Fibroblast of the aortic adventitia (primary cell): ENCODE data around the gene UGT1A3. TPM values are rescaled to one million over a fixed set of nuclear protein-coding genes. Genes with fewer than 3 reads are reported as not detected.

Experiments used
- DNase-seq: peaks from one replicate; pipeline ENCODE4 v3.0.0-alpha.2; 2010; ENCODE audit warnings: low read depth
- H3K4me3 ChIP-seq: 2 replicates; pipeline ENCODE4 v1.5.1; 2011; ENCODE audit warnings: low read depth, mild to moderate bottlenecking, control low read depth, low read length, moderate library complexity
- total RNA-seq: library from RNA; depleted of rRNA; stranded (reverse); fragments of >200 nt; gene quantifications from 2 replicates; pipeline ENCODE4 v1.2.3, GENCODE V29; 2012; ENCODE audit warnings: low replicate concordance
- TF ChIP-seq, protein P1 (sequence below): IDR thresholded peaks from 2 replicates; pipeline ENCODE4 v1.5.1; 2011; ENCODE audit warnings: mild to moderate bottlenecking, low read length, control low read depth, inconsistent platforms; ENCODE audit not compliant: insufficient read depth

The UGT1A3 gene
- total RNA-seq, 1 donor = not detected

GRCh38 chr2:233819884-233820773 lies 91.3 kb downstream of the UGT1A3 start:
- TF ChIP-seq, protein P1, sequence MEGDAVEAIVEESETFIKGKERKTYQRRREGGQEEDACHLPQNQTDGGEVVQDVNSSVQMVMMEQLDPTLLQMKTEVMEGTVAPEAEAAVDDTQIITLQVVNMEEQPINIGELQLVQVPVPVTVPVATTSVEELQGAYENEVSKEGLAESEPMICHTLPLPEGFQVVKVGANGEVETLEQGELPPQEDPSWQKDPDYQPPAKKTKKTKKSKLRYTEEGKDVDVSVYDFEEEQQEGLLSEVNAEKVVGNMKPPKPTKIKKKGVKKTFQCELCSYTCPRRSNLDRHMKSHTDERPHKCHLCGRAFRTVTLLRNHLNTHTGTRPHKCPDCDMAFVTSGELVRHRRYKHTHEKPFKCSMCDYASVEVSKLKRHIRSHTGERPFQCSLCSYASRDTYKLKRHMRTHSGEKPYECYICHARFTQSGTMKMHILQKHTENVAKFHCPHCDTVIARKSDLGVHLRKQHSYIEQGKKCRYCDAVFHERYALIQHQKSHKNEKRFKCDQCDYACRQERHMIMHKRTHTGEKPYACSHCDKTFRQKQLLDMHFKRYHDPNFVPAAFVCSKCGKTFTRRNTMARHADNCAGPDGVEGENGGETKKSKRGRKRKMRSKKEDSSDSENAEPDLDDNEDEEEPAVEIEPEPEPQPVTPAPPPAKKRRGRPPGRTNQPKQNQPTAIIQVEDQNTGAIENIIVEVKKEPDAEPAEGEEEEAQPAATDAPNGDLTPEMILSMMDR = no peak
- no peak for DNase-seq
- H3K4me3 ChIP-seq = no peak overlapping the region

DNA sequence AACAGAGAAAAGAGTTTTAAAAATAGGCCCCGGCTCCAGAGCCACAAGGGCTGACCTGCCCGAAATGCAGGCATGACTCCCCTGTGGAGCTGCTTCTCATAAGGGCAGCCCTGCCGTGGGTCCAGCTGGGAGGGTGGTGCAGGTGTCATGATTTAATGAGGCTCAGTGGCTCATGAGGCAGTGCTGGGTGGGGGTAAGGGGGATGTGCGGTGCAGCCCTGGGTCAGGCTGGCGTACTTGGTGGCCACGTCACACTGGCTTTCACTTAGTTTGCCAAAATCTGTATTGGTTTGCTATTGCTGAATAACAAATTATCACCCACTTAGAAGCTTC lies 91.9 kb downstream of the UGT1A3 start:
- H3K4me3 ChIP-seq = no peak overlapping the region
- no peak for DNase-seq
- TF ChIP-seq, protein P1 = no peak

- H3K4me3 ChIP-seq = no peak overlapping the region
- DNase-seq = no peak
- TF ChIP-seq, protein P1 = no peak
Measured at GRCh38 chr2:233821196-233821595, 92.4 kb downstream of the UGT1A3 start.

DNA sequence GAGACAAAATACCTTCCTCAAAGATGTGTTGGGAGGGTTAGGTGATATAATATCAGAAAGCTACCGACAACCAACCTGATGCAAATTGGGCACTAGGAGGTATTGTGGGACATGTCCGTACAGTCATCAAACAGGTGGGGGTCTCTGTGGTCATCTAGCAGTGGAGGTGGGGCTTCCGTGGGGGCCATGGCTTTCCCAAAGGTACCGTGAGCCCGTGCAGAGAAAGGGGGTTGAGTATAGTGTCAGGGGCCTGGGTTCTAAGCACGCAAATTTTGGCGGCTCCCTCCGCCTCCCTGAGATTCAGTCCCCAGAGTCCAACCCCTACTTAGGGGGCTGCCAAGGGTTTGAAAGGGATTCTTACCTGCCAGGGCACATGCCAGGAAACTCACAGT lies 92.9 kb downstream of the UGT1A3 start:
- TF ChIP-seq, protein P1 = no peak
- DNase-seq = no peak
- no peak overlapping the region for H3K4me3 ChIP-seq

DNA sequence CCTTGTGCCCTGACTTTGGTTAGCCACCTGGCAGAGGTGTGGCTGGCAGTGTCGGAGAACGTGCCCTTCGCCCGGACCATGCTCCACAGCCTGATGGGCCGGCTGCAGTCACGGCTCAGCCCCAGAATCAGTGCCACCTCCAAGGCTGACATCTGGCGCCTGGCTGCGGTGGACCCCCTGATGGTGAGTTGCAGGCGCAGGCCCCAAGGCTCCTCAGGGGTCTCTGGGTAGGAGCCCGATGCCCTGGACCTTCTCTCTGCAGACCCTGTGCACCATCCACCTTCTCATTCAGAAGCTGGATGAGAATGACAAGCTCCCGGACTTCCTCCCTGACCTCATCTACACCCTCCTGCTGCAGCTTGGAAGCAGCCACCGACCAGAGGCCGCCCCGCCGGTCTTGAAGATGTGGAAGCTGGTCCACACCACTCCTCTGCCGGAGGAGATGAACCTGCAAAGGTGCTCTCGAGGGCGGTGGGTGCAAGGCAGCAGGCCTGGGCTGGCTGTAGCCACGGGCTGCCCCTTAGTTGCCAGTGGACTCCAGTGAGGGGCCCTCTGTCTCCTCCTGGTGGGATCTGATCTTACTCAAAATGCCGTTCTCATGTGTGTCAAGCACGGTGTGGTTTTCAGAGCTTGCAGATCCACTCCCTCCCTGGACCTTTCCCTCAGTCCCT lies 93.4 kb downstream of the UGT1A3 start:
- TF ChIP-seq, protein P1 = no peak
- H3K4me3 ChIP-seq = no peak overlapping the region
- DNase-seq = no peak

Other genes starting within 250 kb of the UGT1A3 start
- 40.2 and 75.5 TPM in 2 replicates for gene USP40, start 162.3 kb upstream of the UGT1A3 start, total RNA-seq
- 0.09 TPM in 1 of 2 replicates, not detected in the other for gene UGT1A8, start 111.4 kb upstream of the UGT1A3 start, total RNA-seq
- 0.41 TPM in 1 of 2 replicates, not detected in the other for gene UGT1A10, start 92.6 kb upstream of the UGT1A3 start, total RNA-seq
- not detected in 2 replicates for gene UGT1A9, start 57.1 kb upstream of the UGT1A3 start, total RNA-seq
- gene UGT1A7, start 47.1 kb upstream of the UGT1A3 start, total RNA-seq = not detected in 2 replicates
- gene UGT1A6, start 36.2 kb upstream of the UGT1A3 start, total RNA-seq = 0.09 TPM in 1 of 2 replicates, not detected in the other
- gene UGT1A5, start 16.1 kb upstream of the UGT1A3 start, total RNA-seq = not detected in 2 replicates
- not detected in 2 replicates for gene UGT1A4, start 10.3 kb upstream of the UGT1A3 start, total RNA-seq
- gene UGT1A1, start 31.2 kb downstream of the UGT1A3 start, total RNA-seq = not detected in 2 replicates
- under 0.01 TPM in 1 of 2 replicates, not detected in the other for gene MROH2A, start 49.3 kb downstream of the UGT1A3 start, total RNA-seq
- gene HJURP, start 125.5 kb downstream of the UGT1A3 start, total RNA-seq = 1.1 and 34.9 TPM in 2 replicates
- 0.63 TPM in 1 of 2 replicates, not detected in the other for gene TRPM8, start 188.3 kb downstream of the UGT1A3 start, total RNA-seq